Breast epithelium (tissue), 4 donors: Measurements from ENCODE around the gene PDE7B. TPM values are rescaled to one million over a fixed set of nuclear protein-coding genes. Genes with fewer than 3 reads are reported as not detected.
"Not testable (repeated sequence)": the region's sequence is repeated elsewhere in the genome, so short reads cannot be mapped to it uniquely, and the experiment has no call there.

Experiments
- DNase-seq, 2 donors: peaks; one replicate each; pipeline ENCODE4 v3.0.0-alpha.2; 2019; ENCODE audit warnings: low spot score in 2 of 2
- H3K27ac ChIP-seq, 2 donors: fragments of 200-600 bp; sonication (generic) in 1 of 2; one replicate each; pipeline ENCODE4 v1.5.1; 2016 to 2019; ENCODE audit warnings: mild to moderate bottlenecking in 1 of 2
- H3K27me3 ChIP-seq, 2 donors: fragments of 200-600 bp; sonication (generic) in 1 of 2; one replicate each; pipeline versions ENCODE4 v1.5.1 to v1.6.0; 2017 to 2019; ENCODE audit warnings: control low read depth in 1 of 2, mild to moderate bottlenecking in 1 of 2
- H3K36me3 ChIP-seq: fragments of 200-600 bp; one replicate; pipeline ENCODE4 v1.5.1; 2019
- H3K4me1 ChIP-seq, 2 donors: fragments of 200-600 bp; sonication (generic); one replicate each; pipeline ENCODE4 v1.5.1; 2016 to 2019; ENCODE audit warnings: control low read depth in 1 of 2
- H3K4me3 ChIP-seq, 3 donors: fragments of 200-600 bp; sonication (generic); 1 replicate in 2 of 3; 2 replicates in 1 of 3; pipeline ENCODE4 v1.5.1; 2016 to 2019; ENCODE audit warnings: mild to moderate bottlenecking in 3 of 3, moderate library complexity in 2 of 3
- H3K9me3 ChIP-seq, 2 donors: fragments of 200-600 bp; sonication (generic) in 1 of 2; one replicate each; pipeline ENCODE4 v1.5.1; 2016 to 2019; ENCODE audit warnings: control low read depth in 1 of 2
- CTCF ChIP-seq, 3 donors: fragments of 450-650 bp; IDR thresholded peaks; one replicate each; pipeline ENCODE4 v1.5.1; 2016 to 2017; ENCODE audit warnings: antibody characterized with exemption in 3 of 3, mild to moderate bottlenecking in 3 of 3, moderate library complexity in 3 of 3
- POLR2A ChIP-seq: fragments of 450-650 bp; IDR thresholded peaks from one replicate; pipeline ENCODE4 v1.6.1; 2016; ENCODE audit warnings: antibody characterized with exemption, mild to moderate bottlenecking, moderate library complexity
- POLR2AphosphoS5 ChIP-seq, 3 donors: sonication (generic); formaldehyde crosslinking; IDR thresholded peaks; one replicate each; pipeline ENCODE4 v1.6.1; 2017; ENCODE audit warnings: antibody characterized with exemption in 3 of 3
- intact Hi-C: fragments of 100-400 bp; cut with DNase I; formaldehyde crosslinking; loops from one replicate; pipeline ENCODE4 v1.15.1; 2023; ENCODE audit warnings: low total_unique reads
- total RNA-seq, 3 donors: library from RNA; depleted of rRNA; stranded (reverse); fragments of >200 nt; gene quantifications; one replicate each; pipeline ENCODE4 v1.1.0, GENCODE V29; 2016

Gene PDE7B
- total RNA-seq, 3 donors from 2014 or later = 3.4 to 5.2 (median 5.1) TPM

GRCh38 chr6:136137008-136137692, 285.6 kb downstream of the PDE7B start:
- no peak for TF ChIP-seq POLR2A
- no peak for TF ChIP-seq POLR2AphosphoS5 (IDR thresholded peaks at IDR 0.05)
- no peak for TF ChIP-seq CTCF (IDR thresholded peaks at IDR 0.05)

DNA sequence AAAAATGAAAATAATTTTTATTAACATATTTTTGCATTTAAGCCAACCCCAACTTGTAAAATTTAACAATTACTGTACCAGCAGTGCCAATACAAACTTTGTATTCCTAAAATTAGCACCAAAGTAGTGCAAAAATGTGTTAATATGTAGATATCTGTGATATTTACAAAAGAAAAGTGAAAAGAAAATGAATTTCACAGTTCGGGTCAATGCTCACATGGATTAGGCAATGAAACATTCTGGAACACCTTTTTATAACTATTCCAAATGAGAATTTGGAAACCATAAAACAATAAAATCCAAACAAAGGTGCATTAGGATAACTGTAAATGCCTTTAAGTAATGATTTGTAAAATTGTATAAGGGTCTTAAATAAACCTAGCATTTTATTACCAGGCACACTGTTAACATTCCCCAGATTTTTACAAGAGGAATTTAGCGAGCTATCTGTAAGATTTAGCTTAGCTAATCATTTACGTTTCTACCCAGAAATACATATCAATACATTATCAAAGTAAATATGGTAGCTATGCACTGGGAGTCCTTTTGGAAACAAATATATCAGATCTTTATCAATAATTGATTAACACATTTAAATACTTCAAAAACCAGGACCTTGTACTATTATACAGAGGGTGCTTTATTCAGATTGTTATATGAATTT, 286.4 kb downstream of the PDE7B start:
- H3K27me3 ChIP-seq = no peaks in the 10 kb centered on the region
- intact Hi-C loops = no loop called here

More at GRCh38 chr6:136137008-136137692, 285.6 kb downstream of the PDE7B start:
- Histone ChIP-seq H3K9me3 (no peaks in the 10 kb centered on the region), H3K27ac (no peak overlapping the region), H3K36me3 (no peaks in the 10 kb centered on the region), H3K27me3 (no peaks in the 10 kb centered on the region), H3K4me3 (no peak overlapping the region), H3K4me1 (no peaks in the 10 kb centered on the region)
- DNase-seq = no peak
- intact Hi-C loops = no loop called here

GRCh38 chr6:136139111-136139510, 287.6 kb downstream of the PDE7B start:
- H3K4me1 ChIP-seq, intact Hi-C loops, DNase-seq: not testable (repeated sequence)

More for the DNA sequence above, 286.4 kb downstream of the PDE7B start:
- no peak for DNase-seq
- Histone ChIP-seq H3K4me1 (no peaks in the 10 kb centered on the region), H3K4me3 (no peak overlapping the region), H3K9me3 (no peaks in the 10 kb centered on the region), H3K27ac (no peak overlapping the region), H3K36me3 (no peaks in the 10 kb centered on the region)
- no peak for TF ChIP-seq POLR2A
- no peak for TF ChIP-seq POLR2AphosphoS5 (IDR thresholded peaks at IDR 0.05)
- no peak for TF ChIP-seq CTCF (IDR thresholded peaks at IDR 0.05)

GRCh38 chr6:136144251-136145023, 292.9 kb downstream of the PDE7B start:
- TF ChIP-seq CTCF (IDR thresholded peaks at IDR 0.05) (no peak), POLR2A (no peak), POLR2AphosphoS5 (IDR thresholded peaks at IDR 0.05) (no peak)
- Histone ChIP-seq H3K27ac (no peak overlapping the region), H3K27me3 (no peaks in the 10 kb centered on the region), H3K36me3 (no peaks in the 10 kb centered on the region), H3K4me3 (no peak overlapping the region), H3K9me3 (no peaks in the 10 kb centered on the region), H3K4me1 (no peaks in the 10 kb centered on the region)
- DNase-seq = no peak
- intact Hi-C loops = no loop called here

More at GRCh38 chr6:136139111-136139510, 287.6 kb downstream of the PDE7B start:
- not testable (repeated sequence) for H3K36me3 ChIP-seq, H3K27me3 ChIP-seq, H3K9me3 ChIP-seq, H3K4me3 ChIP-seq, H3K27ac ChIP-seq

DNA sequence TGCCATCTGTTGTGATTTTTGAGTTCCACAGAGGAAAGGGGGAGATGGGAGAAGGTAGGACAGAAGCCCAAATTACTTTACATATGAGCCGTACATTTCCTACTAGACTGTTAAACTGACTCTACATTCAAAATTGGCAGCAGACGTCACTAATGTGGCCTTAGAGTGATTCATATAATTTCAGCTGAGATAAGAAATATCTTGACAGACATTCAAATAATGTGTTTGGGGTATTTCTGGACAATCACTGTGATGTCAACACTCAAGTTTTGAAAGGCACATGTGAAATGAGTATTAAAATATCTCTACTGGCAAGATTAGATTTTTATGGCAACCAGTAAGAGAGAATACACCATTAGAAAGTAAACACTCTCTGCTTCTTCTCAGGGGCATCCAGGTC, 294.6 kb downstream of the PDE7B start:
- Histone ChIP-seq H3K36me3 (no peaks in the 10 kb centered on the region), H3K4me1 (no peaks in the 10 kb centered on the region), H3K9me3 (no peaks in the 10 kb centered on the region), H3K4me3 (no peak overlapping the region), H3K27me3 (no peaks in the 10 kb centered on the region), H3K27ac (no peak overlapping the region)
- no peak for TF ChIP-seq CTCF (IDR thresholded peaks at IDR 0.05)
- no peak for TF ChIP-seq POLR2A
- TF ChIP-seq POLR2AphosphoS5 (IDR thresholded peaks at IDR 0.05) = no peak
- intact Hi-C loops = no loop called here
- no peak for DNase-seq
